HG02970 (cell line): ENCODE data around the gene GALNT15.

ENCODE experiments used
- ATAC-seq: cut with Tn5 transposase; IDR thresholded peaks from one replicate; pipeline ENCODE4 v1.9.1; 2021; ENCODE audit warnings: mild to moderate bottlenecking, moderate library complexity, moderate number of reproducible peaks; ENCODE audit not compliant: unreplicated experiment, low FRiP score

Gene GALNT15

DNA sequence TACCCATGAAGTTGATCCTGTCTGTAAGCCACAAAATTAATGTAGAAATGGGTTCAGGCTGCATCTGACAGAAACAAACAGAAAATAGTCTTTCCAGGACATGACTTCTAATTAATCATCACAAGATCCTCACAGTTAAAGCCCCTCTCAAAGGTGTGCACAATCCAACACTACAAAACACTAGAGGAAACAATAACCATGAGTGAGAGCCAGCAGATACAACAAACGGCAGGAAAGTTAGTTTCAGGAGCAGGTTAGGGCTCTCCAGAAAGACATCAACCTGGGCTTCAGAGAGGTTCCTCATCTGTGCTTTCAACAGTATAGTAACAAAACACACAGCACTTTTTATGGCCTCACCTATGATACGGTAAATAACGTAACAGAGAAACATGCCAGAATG is 47.5 kb downstream of the GALNT15 start:
- ATAC-seq: no peak

- no peak for ATAC-seq
Measured at GRCh38 chr3:16222547-16222946, 48.1 kb downstream of the GALNT15 start.

- ATAC-seq: no peak
Measured at GRCh38 chr3:16224325-16224724, 49.8 kb downstream of the GALNT15 start.

GRCh38 chr3:16227566-16227965 is 53.1 kb downstream of the GALNT15 start:
- ATAC-seq: no peak

DNA sequence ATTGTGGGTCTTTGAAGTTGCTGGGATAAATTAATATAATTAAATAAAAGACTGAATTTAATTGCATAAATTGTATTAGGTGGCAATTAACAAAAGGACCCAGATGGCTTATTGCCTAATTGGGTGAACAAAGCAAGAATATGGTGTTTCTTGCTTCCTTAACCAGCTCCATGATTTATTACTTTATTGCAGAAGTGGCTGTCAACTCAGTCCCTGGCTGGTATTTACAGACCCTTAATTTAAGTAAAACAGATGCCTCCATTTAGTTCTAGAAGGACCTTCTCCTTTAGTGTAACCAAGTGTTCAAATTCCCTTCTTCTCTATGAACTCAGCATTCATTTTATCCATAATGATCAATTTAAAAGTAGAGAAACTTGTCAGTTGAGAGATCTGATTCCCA is 55.2 kb downstream of the GALNT15 start:
- no peak for ATAC-seq

GRCh38 chr3:16231983-16232382 is 57.5 kb downstream of the GALNT15 start:
- no peak for ATAC-seq

DNA sequence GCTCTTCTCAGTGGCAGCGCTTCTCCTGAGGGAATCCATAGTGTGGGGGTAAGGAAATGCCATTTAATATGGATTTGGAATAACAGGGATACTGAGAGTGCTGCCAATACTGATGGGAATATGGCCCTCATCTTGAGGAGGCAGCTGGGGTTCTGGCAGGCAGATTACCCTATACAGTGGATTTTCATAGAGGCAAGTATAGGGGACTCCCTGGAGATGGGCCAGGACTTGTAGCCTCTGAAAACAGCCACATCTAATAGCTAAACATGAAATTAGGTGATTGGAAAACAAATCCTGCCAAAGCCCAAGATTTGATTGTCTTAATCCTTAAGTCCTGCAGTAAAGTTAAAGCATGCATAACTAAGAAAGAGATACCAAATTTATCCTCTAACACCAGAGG is 59.3 kb downstream of the GALNT15 start:
- ATAC-seq: no peak

DNA sequence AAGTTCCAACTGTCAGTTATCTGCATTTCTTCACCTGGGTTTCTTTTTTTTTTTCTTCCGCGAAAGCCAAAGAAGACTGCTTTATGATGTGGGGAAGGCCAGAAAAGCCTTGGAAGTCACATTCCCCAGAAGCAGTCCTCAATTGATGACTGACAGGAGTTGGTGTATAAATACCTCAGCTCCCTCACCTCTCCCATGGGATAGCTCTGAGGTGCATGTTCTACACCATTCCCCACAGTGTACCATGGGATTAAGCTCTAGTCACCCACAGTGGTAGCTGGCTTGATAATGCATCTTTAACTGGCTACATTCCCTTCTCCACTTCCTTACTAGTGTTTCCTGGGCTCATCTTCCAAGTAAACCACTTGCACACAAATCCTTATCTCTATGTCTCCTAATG is 59.8 kb downstream of the GALNT15 start:
- ATAC-seq: no peak

DNA sequence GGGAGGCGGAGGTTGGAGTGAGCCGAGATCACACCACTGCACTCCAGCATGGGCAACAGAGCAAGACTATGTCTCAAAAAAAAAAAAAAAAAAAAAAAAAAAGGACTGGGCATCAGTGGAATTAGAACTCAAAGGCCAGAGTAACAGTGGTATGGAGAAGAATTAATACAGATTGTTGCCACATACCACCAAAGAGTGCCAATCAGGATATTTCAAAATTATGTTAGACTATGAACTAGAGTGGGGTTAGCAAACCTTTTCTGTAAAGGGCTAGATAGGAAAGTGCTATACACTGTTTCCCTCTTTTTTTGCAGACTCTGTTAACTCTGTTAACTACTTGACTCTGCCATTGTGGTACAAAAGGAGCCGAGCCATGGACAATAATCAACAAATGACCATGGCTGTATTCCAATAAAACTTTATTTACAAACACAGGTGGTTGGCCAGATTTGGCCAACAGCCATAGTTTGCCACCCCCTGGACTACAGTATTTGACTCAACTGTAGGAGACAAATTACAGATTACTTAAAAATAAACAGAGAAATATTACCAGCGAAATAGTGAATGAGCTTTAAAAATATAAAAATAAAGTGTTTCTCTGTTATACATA is 61.7 kb downstream of the GALNT15 start:
- ATAC-seq: no peak

DNA sequence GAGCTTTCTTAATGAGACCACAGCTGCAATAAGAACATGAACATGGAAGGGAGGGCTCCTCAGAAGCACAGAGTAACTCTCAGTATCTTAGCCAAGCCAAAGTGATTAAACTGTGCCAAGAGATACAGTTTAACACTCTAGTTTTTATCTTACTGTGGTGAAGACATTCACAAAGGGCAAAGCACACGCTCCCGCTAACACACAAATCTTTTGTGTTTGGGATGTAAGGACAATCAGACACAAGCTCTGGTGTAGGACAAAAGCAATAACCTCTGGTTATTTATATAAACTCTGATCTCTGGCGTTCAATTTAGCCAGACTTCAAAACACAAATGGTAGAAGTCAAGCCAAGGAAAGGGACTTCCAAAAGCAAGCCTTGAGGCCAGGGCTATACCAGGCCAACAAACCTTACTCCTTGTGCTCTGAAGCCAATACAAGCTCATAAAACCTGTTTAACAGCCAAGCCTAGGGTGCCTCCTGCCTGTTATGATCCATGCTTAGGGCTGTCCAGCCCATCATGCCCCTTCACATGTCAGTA is 62.4 kb downstream of the GALNT15 start:
- ATAC-seq: no peak

DNA sequence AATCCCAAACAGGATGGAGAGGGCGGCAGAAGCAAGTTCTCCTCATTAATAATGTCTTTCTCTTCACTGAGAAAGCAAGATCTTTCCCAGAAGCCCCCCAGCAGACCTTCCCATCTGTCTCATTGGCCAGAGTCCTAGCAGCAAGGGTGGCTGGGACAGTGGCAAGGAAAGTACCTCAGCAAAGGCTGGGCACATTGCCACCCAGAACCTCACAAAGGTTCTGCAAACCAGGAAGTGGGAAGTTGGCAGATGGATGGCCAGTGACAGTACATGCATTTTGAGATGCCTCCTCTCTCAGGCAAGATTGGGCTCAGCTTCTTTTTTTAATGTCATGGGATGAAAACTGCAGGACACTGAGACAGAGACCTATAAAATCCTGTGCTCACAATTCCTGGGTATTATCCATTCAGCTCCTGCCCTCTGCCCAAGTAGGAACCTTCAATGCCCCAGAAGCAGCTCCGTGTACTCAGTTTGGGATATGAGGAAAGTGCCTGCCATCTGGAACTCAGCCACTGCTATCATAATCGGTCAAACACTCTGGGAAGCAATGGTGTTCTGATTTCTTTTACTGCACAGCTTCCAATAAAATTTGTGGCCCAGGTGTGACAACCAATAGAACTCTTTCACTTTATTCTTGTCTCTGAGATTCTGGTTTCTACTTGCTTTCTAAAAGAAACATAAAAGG is 64.7 kb downstream of the GALNT15 start:
- ATAC-seq: no peak

GRCh38 chr3:16239780-16240179 is 65.3 kb downstream of the GALNT15 start:
- no peak for ATAC-seq

- ATAC-seq: no peak
Measured at GRCh38 chr3:16240229-16241023, 65.9 kb downstream of the GALNT15 start.

DNA sequence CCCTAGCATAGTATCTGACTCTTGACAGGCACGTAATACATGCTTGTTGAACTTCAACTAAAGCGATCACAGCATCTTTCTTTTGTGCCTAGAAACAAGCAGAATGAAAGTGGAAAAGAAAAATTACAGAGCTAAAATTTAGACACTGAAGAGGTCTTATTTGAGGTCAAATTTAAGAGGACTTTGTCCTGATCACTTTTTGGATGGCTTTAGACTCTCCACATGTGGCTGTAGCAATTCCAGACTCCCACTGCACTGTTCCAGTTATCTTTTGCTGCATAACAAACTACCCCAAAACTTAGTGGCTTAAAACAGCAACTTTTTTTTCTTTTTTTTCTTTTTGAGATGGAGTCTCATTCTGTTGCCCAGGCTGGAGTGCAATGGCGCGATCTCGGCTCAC is 66.7 kb downstream of the GALNT15 start:
- ATAC-seq: no peak

DNA sequence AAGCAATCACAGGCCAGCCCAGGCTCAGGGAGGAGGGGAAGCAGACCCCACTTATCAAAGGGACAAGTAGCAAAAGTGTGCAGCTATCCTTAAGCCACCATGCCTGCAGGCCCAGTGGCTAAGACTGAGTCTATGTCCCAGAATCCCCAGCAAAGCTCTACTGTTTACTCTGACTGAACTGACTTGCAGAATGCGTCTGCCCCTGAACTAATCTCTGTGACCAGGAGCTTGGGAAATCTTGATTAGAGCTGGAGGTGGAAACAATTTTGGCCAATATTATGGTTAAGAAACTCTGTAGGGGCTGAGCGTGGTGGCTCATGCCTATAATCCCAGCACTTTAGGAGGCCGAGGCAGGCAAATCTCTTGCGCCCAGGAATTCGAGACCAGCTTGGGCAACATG is 67.7 kb downstream of the GALNT15 start:
- no peak for ATAC-seq

DNA sequence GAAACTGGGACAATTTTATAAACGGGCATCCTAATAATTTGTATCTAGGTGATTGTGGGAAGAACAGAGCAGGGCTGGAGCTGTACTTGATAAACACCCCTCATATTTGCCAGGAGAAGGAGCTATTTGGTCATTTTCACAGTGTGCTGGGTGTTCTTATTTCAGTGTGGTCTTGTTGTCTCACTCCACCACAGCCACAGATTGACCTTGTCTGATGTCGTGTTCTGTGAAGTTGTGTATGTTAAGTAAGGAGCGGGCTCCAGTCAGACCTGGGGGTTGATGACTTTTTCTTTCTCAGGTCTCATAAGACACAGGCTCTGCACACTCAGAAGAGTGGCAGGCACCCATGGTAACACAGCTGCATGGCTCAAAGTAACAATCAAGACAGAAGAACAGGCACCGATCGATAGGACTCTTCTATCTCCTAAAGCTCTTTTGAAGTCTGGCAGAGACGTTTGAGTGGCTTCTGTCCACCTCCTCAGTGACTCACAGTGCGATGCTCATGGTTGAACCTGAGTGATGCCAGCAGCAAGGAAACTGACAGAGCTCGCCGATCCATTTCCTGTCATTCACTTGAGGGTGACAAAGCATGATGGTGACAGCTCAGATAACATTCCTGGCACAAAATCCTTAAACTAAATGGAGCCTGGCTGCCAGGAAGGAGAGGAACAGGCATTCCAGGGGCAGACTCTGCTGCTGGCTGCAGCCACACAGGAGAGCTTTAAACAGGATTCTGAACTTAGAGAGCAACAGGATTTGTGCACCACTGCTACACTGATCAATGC is 69.4 kb downstream of the GALNT15 start:
- ATAC-seq: no peak

GRCh38 chr3:16245609-16246008 is 71.1 kb downstream of the GALNT15 start:
- ATAC-seq: no peak

DNA sequence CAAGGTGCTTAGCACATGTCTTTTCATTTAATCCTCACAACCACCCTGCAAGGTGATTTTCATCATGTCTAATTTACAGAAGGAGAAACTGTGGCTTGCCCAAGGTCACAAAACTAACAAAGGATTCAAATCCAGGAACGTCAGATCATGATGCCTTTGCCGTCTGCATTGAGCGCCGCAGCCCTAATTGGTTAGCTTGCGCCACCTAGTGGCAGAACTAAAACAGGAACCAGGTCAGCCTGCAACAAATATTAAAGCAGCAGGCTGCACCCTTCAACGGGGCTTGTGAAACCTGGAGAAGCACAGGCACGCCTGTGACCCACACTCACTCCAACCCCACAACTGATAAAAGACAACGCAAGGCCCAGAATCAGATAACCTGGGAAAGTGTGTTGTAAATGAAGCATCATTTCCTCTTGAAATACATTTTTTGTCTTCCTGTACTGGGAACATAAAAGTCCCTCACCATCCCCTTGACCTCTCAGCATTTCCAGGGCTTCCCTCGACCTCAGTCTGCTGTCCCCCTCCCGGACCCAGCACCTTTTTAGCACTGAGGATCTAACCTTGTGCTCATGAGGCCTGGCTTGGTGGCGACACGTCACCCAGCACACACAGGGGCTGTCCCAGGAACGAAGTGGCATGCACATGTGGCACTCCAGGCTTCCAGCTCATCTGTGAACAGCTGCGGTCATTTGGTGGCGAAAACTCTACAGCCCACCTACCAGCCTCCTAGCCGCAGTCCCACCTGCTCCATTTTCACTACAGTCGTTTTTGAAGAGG is 73.0 kb downstream of the GALNT15 start:
- peak; percentile 62 for ATAC-seq

- ATAC-seq: no peak
Measured at GRCh38 chr3:16248556-16248955, 74.1 kb downstream of the GALNT15 start.

- ATAC-seq: no peak
Measured at GRCh38 chr3:16249336-16249735, 74.9 kb downstream of the GALNT15 start.
